Smooth muscle cell (in vitro differentiated cells): ENCODE data around the gene C1orf94. TPM values are rescaled to one million over a fixed set of nuclear protein-coding genes. Genes with fewer than 3 reads are reported as not detected.
A peak's percentile ranks its signal among the peaks of the same experiment; 100 is the strongest.

ENCODE experiments used
- DNase-seq: peaks from one replicate; lab custom pipeline; 2025; ENCODE audit not compliant: unreplicated experiment; lab: John Stamatoyannopoulos, UW
- H2AFZ ChIP-seq: fragments of 200-600 bp; sonication (generic); 2 replicates; pipeline ENCODE4 v1.6.0; 2016; ENCODE audit warnings: antibody characterized with exemption, low read depth, mild to moderate bottlenecking
- H3F3A ChIP-seq: fragments of 200-600 bp; sonication (generic); 2 replicates; pipeline ENCODE4 v1.6.0; 2017; ENCODE audit warnings: antibody characterized with exemption, low read depth
- H3K27ac ChIP-seq: fragments of 200-600 bp; sonication (generic); 2 replicates; pipeline ENCODE4 v1.5.1; 2016; ENCODE audit warnings: low read depth, mild to moderate bottlenecking
- H3K27me3 ChIP-seq: fragments of 200-600 bp; sonication (generic); 2 replicates; pipeline ENCODE4 v1.6.1; 2016; ENCODE audit warnings: low read depth, mild to moderate bottlenecking
- H3K36me3 ChIP-seq: fragments of 200-600 bp; sonication (generic); 2 replicates; pipeline ENCODE4 v1.5.1; 2016; ENCODE audit warnings: low read depth
- H3K4me1 ChIP-seq: fragments of 200-600 bp; sonication (generic); 2 replicates; pipeline ENCODE4 v1.5.1; 2016; ENCODE audit warnings: low read depth
- H3K4me2 ChIP-seq: fragments of 200-600 bp; sonication (generic); 2 replicates; pipeline ENCODE4 v1.6.0; 2016; ENCODE audit warnings: mild to moderate bottlenecking
- H3K4me3 ChIP-seq: fragments of 200-600 bp; sonication (generic); 2 replicates; pipeline ENCODE4 v1.5.1; 2016; ENCODE audit warnings: mild to moderate bottlenecking
- H3K79me2 ChIP-seq: fragments of 200-600 bp; sonication (generic); 2 replicates; pipeline ENCODE4 v1.6.0; 2016; ENCODE audit warnings: low read depth, mild to moderate bottlenecking
- H3K9ac ChIP-seq: fragments of 200-600 bp; sonication (generic); 2 replicates; pipeline ENCODE4 v1.6.0; 2016; ENCODE audit warnings: low read depth
- H3K9me3 ChIP-seq: fragments of 200-600 bp; sonication (generic); replicated peaks from 2 replicates; pipeline ENCODE4 v1.5.1; 2016; ENCODE audit warnings: low read depth
- H4K20me1 ChIP-seq: fragments of 200-600 bp; sonication (generic); 2 replicates; pipeline ENCODE4 v1.6.0; 2016; ENCODE audit warnings: low read depth
- WGBS: methylation state at CpG from one replicate; pipeline ENCODE4 v1.1.7; 2016; ENCODE audit warnings: low lambda C conversion rate; 5-methylcytosine and 5-hydroxymethylcytosine counted together
- polyA plus RNA-seq: library from polyadenylated mRNA; unstranded; fragments of >200 nt; fragmentation: Nextera tagmentation; extraction: Ambion mirVana; gene quantifications from 2 replicates; pipeline ENCODE4 v1.2.1, GENCODE V29; 2016
- total RNA-seq: library from RNA; depleted of rRNA; stranded (reverse); fragments of >200 nt; gene quantifications from 2 replicates; pipeline ENCODE4 v1.2.3, GENCODE V29; 2014
- TF ChIP-seq, protein P1 (sequence below): fragments of 200-600 bp; sonication (generic); IDR thresholded peaks from 2 replicates; pipeline ENCODE4 v1.5.1; 2017; ENCODE audit warnings: borderline replicate concordance, mild to moderate bottlenecking, antibody characterized with exemption; ENCODE audit not compliant: insufficient read depth, poor library complexity, severe bottlenecking

The C1orf94 gene
- total and polyA plus RNA-seq, 2 experiments from 2014 or later, result not detected

DNA sequence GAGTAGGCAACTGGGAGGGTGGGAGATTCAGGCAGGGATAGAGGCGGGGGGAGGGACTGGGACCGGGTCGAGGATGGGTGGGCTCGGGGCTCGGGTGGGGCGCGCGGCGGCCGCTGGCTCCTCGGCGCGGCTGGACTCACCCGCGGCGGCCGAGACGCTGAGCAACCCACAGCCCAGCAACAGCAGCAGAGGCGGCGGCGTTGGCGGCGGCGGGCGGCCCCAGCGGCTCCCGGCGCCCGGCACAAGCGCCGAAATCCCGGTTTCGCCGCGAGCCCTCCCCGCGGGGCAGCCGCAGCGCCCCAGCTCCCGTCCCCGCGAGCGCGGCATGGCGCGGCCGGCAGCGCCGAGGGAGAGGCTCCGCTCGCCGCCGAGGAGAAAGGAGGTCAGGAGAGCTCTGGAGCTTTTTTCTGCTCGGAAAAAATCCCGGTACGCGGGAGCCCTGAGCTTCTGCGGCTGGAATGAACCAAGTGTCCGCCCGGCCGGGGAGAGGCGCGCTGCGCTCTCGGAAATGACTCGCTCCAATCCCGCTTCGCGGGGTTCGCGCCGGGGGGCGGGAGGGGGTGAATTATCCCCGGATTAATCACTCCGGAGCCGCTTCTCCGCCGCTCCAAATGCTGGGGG is 11.8 kb upstream of the C1orf94 start, which contains the start of gene CSMD2:
TSS of gene CSMD2 (minus strand) at position 460 of the 621 bp plus-strand sequence. CDS start at position 327, 133 bp downstream.
- Histone ChIP-seq H3K27me3 (peaks cover 89% of the 10 kb centered on the region), H3K27ac (no peak within 1 kb of the TSS), H3K9ac (no peak within 1 kb of the TSS)

DNA sequence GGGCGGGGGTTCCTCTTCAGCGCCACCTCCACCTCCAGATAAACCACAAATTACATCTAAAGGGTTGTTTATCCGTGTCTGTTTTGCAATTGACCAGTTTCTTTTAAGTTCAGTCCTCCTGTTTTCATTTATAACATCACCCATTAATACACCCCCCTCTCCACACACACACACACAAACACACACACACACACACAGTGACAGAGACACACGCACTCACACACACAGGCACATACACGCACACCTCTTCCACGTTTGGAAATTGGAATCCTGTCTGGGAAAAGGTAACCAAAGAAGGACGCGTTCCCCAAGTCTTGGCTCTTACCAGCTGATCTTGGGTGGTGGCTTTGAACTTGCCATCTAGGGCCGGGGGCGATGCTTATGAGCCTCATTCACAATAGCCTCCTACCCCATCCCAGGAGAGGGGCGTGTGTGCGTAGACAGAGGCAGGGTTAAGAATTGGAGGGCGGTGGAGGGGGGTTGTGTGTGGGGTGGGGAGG is 11.2 kb upstream of the C1orf94 start:
- no peaks in the 10 kb centered on the region for H4K20me1 ChIP-seq
- H3K36me3 ChIP-seq, result no peaks in the 10 kb centered on the region
- H3K9me3 ChIP-seq, result no peaks in the 10 kb centered on the region
- H3K79me2 ChIP-seq, result no peaks in the 10 kb centered on the region
- no peaks in the 10 kb centered on the region for H3F3A ChIP-seq
- no peak overlapping the region for H3K9ac ChIP-seq
- H3K27ac ChIP-seq, result no peak overlapping the region
- TF ChIP-seq, protein P1, sequence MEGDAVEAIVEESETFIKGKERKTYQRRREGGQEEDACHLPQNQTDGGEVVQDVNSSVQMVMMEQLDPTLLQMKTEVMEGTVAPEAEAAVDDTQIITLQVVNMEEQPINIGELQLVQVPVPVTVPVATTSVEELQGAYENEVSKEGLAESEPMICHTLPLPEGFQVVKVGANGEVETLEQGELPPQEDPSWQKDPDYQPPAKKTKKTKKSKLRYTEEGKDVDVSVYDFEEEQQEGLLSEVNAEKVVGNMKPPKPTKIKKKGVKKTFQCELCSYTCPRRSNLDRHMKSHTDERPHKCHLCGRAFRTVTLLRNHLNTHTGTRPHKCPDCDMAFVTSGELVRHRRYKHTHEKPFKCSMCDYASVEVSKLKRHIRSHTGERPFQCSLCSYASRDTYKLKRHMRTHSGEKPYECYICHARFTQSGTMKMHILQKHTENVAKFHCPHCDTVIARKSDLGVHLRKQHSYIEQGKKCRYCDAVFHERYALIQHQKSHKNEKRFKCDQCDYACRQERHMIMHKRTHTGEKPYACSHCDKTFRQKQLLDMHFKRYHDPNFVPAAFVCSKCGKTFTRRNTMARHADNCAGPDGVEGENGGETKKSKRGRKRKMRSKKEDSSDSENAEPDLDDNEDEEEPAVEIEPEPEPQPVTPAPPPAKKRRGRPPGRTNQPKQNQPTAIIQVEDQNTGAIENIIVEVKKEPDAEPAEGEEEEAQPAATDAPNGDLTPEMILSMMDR, result no peak
- no peak for DNase-seq
- H3K4me1 ChIP-seq, result peaks cover 31% of the 10 kb centered on the region
- H3K4me3 ChIP-seq, result peak overlapping the region; percentile 52
- WGBS, result 3% methylated on average over 13 of the region's 13 CpGs
- peak overlapping the region; percentile 93 for H3K4me2 ChIP-seq
- H2AFZ ChIP-seq, result peak overlapping the region; percentile 28
- peaks cover 91% of the 10 kb centered on the region for H3K27me3 ChIP-seq

More for the DNA sequence above, 11.8 kb upstream of the C1orf94 start, which contains the start of gene CSMD2:
- Histone ChIP-seq H3F3A (no peaks in the 10 kb centered on the region), H3K36me3 (no peaks in the 10 kb centered on the region), H3K4me3 (peak within 1 kb of the TSS; percentile 52), H3K9me3 (no peaks in the 10 kb centered on the region), H3K4me2 (peak within 1 kb of the TSS; percentile 93), H3K4me1 (peaks cover 31% of the 10 kb centered on the region), H2AFZ (peak within 1 kb of the TSS; percentile 28), H4K20me1 (no peaks in the 10 kb centered on the region), H3K79me2 (no peaks in the 10 kb centered on the region)
- WGBS, result under 1% methylated on average over 36 of the region's 78 CpGs
- DNase-seq, result peak; percentile 24
- TF ChIP-seq, protein P1, result no peak

DNA sequence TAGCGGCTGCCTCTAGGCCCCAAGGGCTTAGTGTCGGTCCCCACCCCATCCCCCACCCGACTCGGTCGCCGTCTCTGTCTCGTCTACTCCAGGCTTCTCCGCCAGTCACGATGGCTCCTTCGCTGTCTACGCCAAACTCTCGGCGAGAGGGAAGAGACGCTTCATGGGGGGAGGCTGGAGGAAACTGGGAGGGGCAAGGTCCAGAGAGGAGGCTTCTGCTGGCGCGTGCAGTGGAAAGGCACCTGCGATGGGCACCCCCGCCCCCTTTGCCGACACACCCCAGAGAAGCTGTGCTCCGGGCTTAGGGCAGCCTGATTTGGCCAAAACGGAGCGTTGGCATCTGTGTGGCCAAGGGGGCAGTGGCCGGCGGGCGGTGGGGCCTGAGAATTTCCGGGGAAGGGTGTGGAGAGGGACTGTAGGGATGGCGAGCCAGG is 10.5 kb upstream of the C1orf94 start:
- Histone ChIP-seq H3K36me3 (no peaks in the 10 kb centered on the region), H3K4me3 (peak overlapping the region; percentile 10), H3K9ac (no peak overlapping the region), H3K9me3 (no peaks in the 10 kb centered on the region), H2AFZ (no peak overlapping the region), H3F3A (no peaks in the 10 kb centered on the region), H3K4me1 (peaks cover 31% of the 10 kb centered on the region), H4K20me1 (no peaks in the 10 kb centered on the region), H3K27me3 (peaks cover 90% of the 10 kb centered on the region), H3K79me2 (no peaks in the 10 kb centered on the region), H3K27ac (no peak overlapping the region), H3K4me2 (peak overlapping the region; percentile 93)
- TF ChIP-seq, protein P1, result no peak
- no peak for DNase-seq
- WGBS, result 2% methylated on average over 26 of the region's 27 CpGs
